Activated naive CD4-positive, alpha-beta T cell treated with anti-CD3 and anti-CD28 coated beads, Interleukin-2, amount 50 U/mL, for 16 hours (primary cell): ENCODE measurements around the gene TPRN.

Experiments used
- DNase-seq: peaks from one replicate; pipeline ENCODE4 v3.0.0-alpha.2; 2020

TPRN gene

GRCh38 chr9:137224830-137225694 is 24.5 kb upstream of the TPRN start, which contains the start of gene CYSRT1:
CYSRT1 (plus strand) TSS chr9:137225174; CDS start chr9:137225622, 448 bp downstream.
- no peak for DNase-seq

- DNase-seq = peak; percentile 99
These were observed 22.8 kb upstream of the TPRN start for GRCh38 chr9:137223078-137223970.

- no peak for DNase-seq
These were observed 21.9 kb upstream of the TPRN start, which contains the start of gene RNF208 for GRCh38 chr9:137222190-137223077. RNF208 (minus strand) TSS chr9:137222240; CDS start chr9:137221212, 1,028 bp downstream.

- peak; percentile 34 for DNase-seq
These were observed 21.1 kb upstream of the TPRN start for GRCh38 chr9:137221506-137222111.

- DNase-seq = no peak
These were observed 20.6 kb upstream of the TPRN start for GRCh38 chr9:137221095-137221505.

GRCh38 chr9:137220317-137221094 is 20.0 kb upstream of the TPRN start:
- no peak for DNase-seq

- no peak for DNase-seq
These were observed 19.3 kb upstream of the TPRN start for GRCh38 chr9:137219757-137220316.

- DNase-seq = no peak
These were observed 18.3 kb upstream of the TPRN start for GRCh38 chr9:137218754-137219271.

- DNase-seq = no peak
These were observed 17.7 kb upstream of the TPRN start for GRCh38 chr9:137218212-137218753.

- no peak for DNase-seq
These were observed 17.0 kb upstream of the TPRN start for GRCh38 chr9:137217276-137218211.

GRCh38 chr9:137216188-137216965 is 15.8 kb upstream of the TPRN start:
- no peak for DNase-seq

GRCh38 chr9:137215196-137215986 is 14.8 kb upstream of the TPRN start:
- no peak for DNase-seq

- DNase-seq = no peak
These were observed 14.1 kb upstream of the TPRN start for GRCh38 chr9:137214620-137215019.

- DNase-seq = no peak
These were observed 12.9 kb upstream of the TPRN start for GRCh38 chr9:137213160-137214060.

GRCh38 chr9:137212520-137212919 is 12.0 kb upstream of the TPRN start:
- no peak for DNase-seq

- no peak for DNase-seq
These were observed 11.0 kb upstream of the TPRN start for GRCh38 chr9:137211532-137211931.
